Heart right ventricle (tissue), 16 donors: ENCODE measurements around the gene RRP15. TPM values are rescaled to one million over a fixed set of nuclear protein-coding genes. Genes with fewer than 3 reads are reported as not detected.
A peak's percentile ranks its signal among the peaks of the same experiment; 100 is the strongest.

Experiments used
- ATAC-seq, 8 donors: fragments of 200-7000 bp; cut with Tn5 transposase; one replicate each; pipeline ENCODE4 v1.9.1; 2020; ENCODE audit warnings: mild to moderate bottlenecking in 8 of 8, moderate library complexity in 8 of 8, moderate number of reproducible peaks in 1 of 8
- DNase-seq, 2 donors: peaks; one replicate each; pipeline ENCODE4 v3.0.0-alpha.2; 2020
- H3K27ac ChIP-seq, 10 donors: fragments of 200-600 bp; sonication (generic) in 2 of 10; one replicate each; pipeline versions ENCODE4 v1.5.0 to v1.8.0; 2020 to 2022; ENCODE audit warnings: mild to moderate bottlenecking in 3 of 10
- H3K27me3 ChIP-seq, 7 donors: fragments of 200-600 bp; one replicate each; pipeline ENCODE4 v1.8.0; 2021 to 2022; ENCODE audit warnings: mild to moderate bottlenecking in 2 of 7
- H3K36me3 ChIP-seq, 9 donors: fragments of 200-600 bp; sonication (generic) in 1 of 9; one replicate each; pipeline versions ENCODE4 v1.5.0 to v1.8.0; 2020 to 2022; ENCODE audit warnings: mild to moderate bottlenecking in 2 of 9
- H3K4me1 ChIP-seq, 9 donors: fragments of 200-600 bp; sonication (generic) in 1 of 9; one replicate each; pipeline versions ENCODE4 v1.5.0 to v1.8.0; 2020 to 2022; ENCODE audit warnings: mild to moderate bottlenecking in 4 of 9
- H3K4me3 ChIP-seq, 10 donors: fragments of 200-600 bp; sonication (generic) in 2 of 10; one replicate each; pipeline versions ENCODE4 v1.5.0 to v1.8.0; 2020 to 2022; ENCODE audit warnings: mild to moderate bottlenecking in 7 of 10, moderate library complexity in 2 of 10
- H3K9me3 ChIP-seq, 11 donors: fragments of 200-600 bp in 10 of 11; sonication (generic) in 2 of 11; one replicate each; pipeline versions ENCODE4 v1.5.0 to v1.8.0; 2013 to 2022; ENCODE audit warnings: mild to moderate bottlenecking in 2 of 11, control low read depth in 1 of 11, moderate library complexity in 1 of 11
- CTCF ChIP-seq, 9 donors: fragments of 200-600 bp; sonication (generic) in 2 of 9; IDR thresholded peaks; one replicate each; pipeline versions ENCODE4 v1.5.0 to v1.8.0; 2021 to 2022; ENCODE audit warnings: antibody characterized with exemption in 9 of 9, mild to moderate bottlenecking in 5 of 9, moderate library complexity in 1 of 9
- WGBS, 2 donors: extraction: QIAGEN DNeasy Blood & Tissue Kit; methylation state at CpG; one replicate each; pipeline ENCODE4 v1.1.7; 2013; ENCODE audit warnings: inconsistent platforms in 1 of 2; 5-methylcytosine and 5-hydroxymethylcytosine counted together
- intact Hi-C, 10 donors: fragments of 100-400 bp; cut with DNase I; formaldehyde crosslinking; loops; one replicate each; pipeline versions ENCODE4 v1.11.1 to v1.14.2; 2022
- polyA plus RNA-seq, 2 donors: library from polyadenylated mRNA; stranded (reverse); fragments of 200-250 nt; gene quantifications; one replicate each; pipeline ENCODE4 v1.2.3, GENCODE V29; 2013
- total RNA-seq, 10 donors: library from RNA; stranded (reverse); fragmentation: NEBNext Ultra II Directional in 3 of 10; extraction: Animal tissue kit (Norgen Biotek cat#: 25700) in 3 of 10; gene quantifications; one replicate each; pipeline versions ENCODE4 v1.2.1 to v1.2.4, GENCODE V29; 2021 to 2023
- donor health status: Arrhythmogenic right ventricular cardiomyopathy.
- donor health status: ischemic (EF 13 %, LVEDD 7.1; RV severe dilation, severe dysfunction).
- donor health status: healthy with polysubstance abuse.
- donor health status: DM: no; HTN: yes; CAD: no.
- donor health status: DM: no; HTN: no; CAD: no.
- donor health status: ischemic (EF 25% LVEDD 6.9; RV normal size, moderate dysfunction).
- donor health status: ischemic (EF 25% LVEDD 5.7; RV mildly dilated, moderate dysfunction).
- donor health status: healthy.
- donor health status: DM: yes; HTN: yes; CAD: no.
- donor health status: Ischemic cardiomyopathy.
- donor health status: ischemic (EF 35%, LVEDD 5.7; RV mildly dilated, moderate dysfunction).
- donor health status: nonischemic (EF 11% LVEDD 7.7; RV severe dilation, severe dysfunction).
- donor health status: DM: yes; HTN: yes; CAD: no.
- donor health status: PGD.
- donor health status: ischemic (EF 29% LVEDD 5.4; RV normal size, mild dysfunction).
- donor health status: nonischemic (EF 23%, LVEDD 6.1; RV moderate dilation, normal function).

Gene RRP15
- total and polyA plus RNA-seq, 12 donors, result 3.6 to 26.6 (median 21.1) TPM

GRCh38 chr1:218348628-218349071 lies 63.6 kb downstream of the RRP15 start:
- peak overlapping the region in 8 of 10 donors; percentile 1 to 86 (median 71) for H3K4me3 ChIP-seq
- peak overlapping the region in 9 of 10 donors; percentile 8 to 95 (median 88) for H3K27ac ChIP-seq
- ATAC-seq (no peak), DNase-seq (no peak)
- no peak for TF ChIP-seq CTCF (IDR thresholded peaks at IDR 0.05)
- no peaks in the 10 kb centered on the region for H3K9me3 ChIP-seq
- peaks cover 0 to 61% (median 23%) of the 10 kb centered on the region in 9 donors for H3K4me1 ChIP-seq
- intact Hi-C loops, result loop anchor here in 7 of 10 donors (5.0 to 10.0 kb wide), 9 partner anchors 114 to 826 kb away; partner anchors contain the start of gene LYPLAL1 (in 1 of the 7)
- H3K27me3 ChIP-seq, result peaks cover 0 to 34% (median 0%) of the 10 kb centered on the region in 7 donors
- WGBS, 2 donors, result 29 to 32% methylated on average over 3 of the region's 3 CpGs
- H3K36me3 ChIP-seq, result no peaks in the 10 kb centered on the region

- WGBS, 2 donors, result 63 to 71% methylated on average over 5 of the region's 5 CpGs
- Histone ChIP-seq H3K27ac (peak overlapping the region in 6 of 10 donors; percentile 21 to 95 (median 90)), H3K9me3 (no peaks in the 10 kb centered on the region), H3K36me3 (no peaks in the 10 kb centered on the region), H3K27me3 (peaks cover 0 to 34% (median 0%) of the 10 kb centered on the region in 7 donors), H3K4me1 (peaks cover 0 to 61% (median 23%) of the 10 kb centered on the region in 9 donors), H3K4me3 (peak overlapping the region in 5 of 10 donors; percentile 71 to 86 (median 74))
- intact Hi-C loops, result loop anchor here in 7 of 10 donors (5.0 to 10.0 kb wide), 9 partner anchors 113 to 825 kb away; partner anchors contain the start of gene LYPLAL1 (in 1 of the 7)
- DNase-seq, result no peak
- no peak for ATAC-seq
- TF ChIP-seq CTCF (IDR thresholded peaks at IDR 0.05), result no peak
Observed at GRCh38 chr1:218349348-218350034, 64.4 kb downstream of the RRP15 start.

GRCh38 chr1:218350035-218350525 lies 65.0 kb downstream of the RRP15 start:
- DNase-seq, result no peak
- peak overlapping the region in 6 of 10 donors; percentile 1 to 86 (median 72) for H3K4me3 ChIP-seq
- TF ChIP-seq CTCF (IDR thresholded peaks at IDR 0.05), result no peak
- no peaks in the 10 kb centered on the region for H3K9me3 ChIP-seq
- peaks cover 0 to 56% (median 17%) of the 10 kb centered on the region in 9 donors for H3K4me1 ChIP-seq
- H3K27me3 ChIP-seq, result peaks cover 0 to 34% (median 0%) of the 10 kb centered on the region in 7 donors
- intact Hi-C loops, result loop anchor here in 1 of 10 donors (10.0 kb wide), 1 partner anchor 115 kb away; no protein-coding TSS in a partner anchor
- peak overlapping the region in 5 of 10 donors; percentile 88 to 95 (median 91) for H3K27ac ChIP-seq
- H3K36me3 ChIP-seq, result no peaks in the 10 kb centered on the region
- no peak for ATAC-seq
- 46 to 54% methylated on average over 7 of the region's 7 CpGs for WGBS, 2 donors

- Histone ChIP-seq H3K9me3 (no peaks in the 10 kb centered on the region), H3K4me3 (peak overlapping the region in 8 of 10 donors; percentile 5 to 84 (median 54)), H3K27me3 (peaks cover 0 to 26% (median 0%) of the 10 kb centered on the region in 7 donors), H3K4me1 (peaks cover 0 to 53% (median 16%) of the 10 kb centered on the region in 9 donors), H3K36me3 (no peaks in the 10 kb centered on the region), H3K27ac (peak overlapping the region in 8 of 10 donors; percentile 53 to 95 (median 81))
- WGBS, 2 donors, result 39 to 57% methylated on average over 2 of the region's 2 CpGs
- no peak for TF ChIP-seq CTCF (IDR thresholded peaks at IDR 0.05)
- DNase-seq, result no peak
- intact Hi-C loops, result loop anchor here in 1 of 10 donors (10.0 kb wide), 1 partner anchor 114 kb away; no protein-coding TSS in a partner anchor
- ATAC-seq, result no peak
Observed at GRCh38 chr1:218350801-218351266, 65.7 kb downstream of the RRP15 start.
